Fibroblast of lung (primary cell): ENCODE results near the gene GLIS1. TPM values are rescaled to one million over a fixed set of nuclear protein-coding genes. Genes with fewer than 3 reads are reported as not detected.

ENCODE experiments used
- DNase-seq, 2 donors: peaks; one replicate each; pipeline versions ENCODE4 v3.0.0 to v3.0.0-alpha.2; 2010; ENCODE audit warnings: low read depth in 2 of 2
- H2AFZ ChIP-seq: 2 replicates; pipeline ENCODE4 v1.5.1; 2012; ENCODE audit warnings: low read length, control low read depth, inconsistent platforms
- H3K27ac ChIP-seq: 2 replicates; pipeline ENCODE4 v1.5.1; 2011; ENCODE audit warnings: low read length, control low read depth; ENCODE audit not compliant: insufficient read depth
- H3K27me3 ChIP-seq: 2 replicates; pipeline ENCODE4 v1.5.1; 2011; ENCODE audit warnings: mild to moderate bottlenecking, low read length; ENCODE audit not compliant: control insufficient read depth, insufficient read depth
- H3K36me3 ChIP-seq: 2 replicates; pipeline ENCODE4 v1.5.1; 2011; ENCODE audit warnings: low read length; ENCODE audit not compliant: control insufficient read depth, insufficient read depth
- H3K4me1 ChIP-seq: 2 replicates; pipeline ENCODE4 v1.5.1; 2011; ENCODE audit warnings: low read length; ENCODE audit not compliant: control insufficient read depth, insufficient read depth; ENCODE audit errors: extremely low read depth
- H3K4me2 ChIP-seq: 2 replicates; pipeline ENCODE4 v1.5.1; 2011; ENCODE audit warnings: low read length, control low read depth; ENCODE audit not compliant: insufficient read depth; ENCODE audit errors: extremely low read depth
- H3K4me3 ChIP-seq, 4 experiments: fragments of 200-600 bp in 1 of 4; sonication (generic) in 1 of 4; replicated peaks in 1 of 4; 2 replicates each; pipeline ENCODE4 v1.5.1; 2011 to 2016; ENCODE audit warnings: low read length in 4 of 4, low read depth in 3 of 4, mild to moderate bottlenecking in 3 of 4, control low read depth in 2 of 4, inconsistent platforms in 1 of 4, mixed read lengths in 1 of 4; ENCODE audit not compliant: insufficient read depth in 1 of 4; ENCODE audit errors: control extremely low read depth in 1 of 4
- H3K79me2 ChIP-seq: 2 replicates; pipeline ENCODE4 v1.5.1; 2012; ENCODE audit warnings: mild to moderate bottlenecking, low read length, inconsistent platforms; ENCODE audit not compliant: control insufficient read depth, insufficient read depth
- H3K9ac ChIP-seq: 2 replicates; pipeline ENCODE4 v1.5.1; 2011; ENCODE audit warnings: mild to moderate bottlenecking, low read length, control low read depth; ENCODE audit not compliant: insufficient read depth
- H3K9me3 ChIP-seq: 2 replicates; pipeline ENCODE4 v1.5.1; 2012; ENCODE audit warnings: low read depth, low read length; ENCODE audit not compliant: control insufficient read depth, insufficient read depth
- H4K20me1 ChIP-seq: 2 replicates; pipeline ENCODE4 v1.5.1; 2011; ENCODE audit warnings: low read length; ENCODE audit not compliant: control insufficient read depth, insufficient read depth; ENCODE audit errors: extremely low read depth
- EZH2 ChIP-seq: IDR thresholded peaks from 2 replicates; pipeline ENCODE4 v1.5.1; 2012; ENCODE audit warnings: low read length, control low read depth, mild to moderate bottlenecking; ENCODE audit errors: missing control alignments
- polyA plus RNA-seq, 2 donors: library from polyadenylated mRNA; depleted of rRNA in 1 of 2; stranded (reverse) in 1 of 2; unstranded in 1 of 2; fragments of >200 nt; gene quantifications; 2 replicates each; pipeline ENCODE4 v1.2.1, GENCODE V29; 2011 to 2012; ENCODE audit warnings: missing spikeins in 1 of 2
- total RNA-seq: library from RNA; depleted of rRNA; stranded (reverse); fragments of >200 nt; gene quantifications from 2 replicates; pipeline ENCODE4 v1.2.1, GENCODE V29; 2014
- TF ChIP-seq, protein P1 (sequence below), 2 donors: IDR thresholded peaks in 1 of 2; conservative IDR thresholded peaks in 1 of 2; 1 replicate in 1 of 2; 2 replicates in 1 of 2; pipeline ENCODE4 v1.5.1; 2011 to 2012; ENCODE audit warnings: low read length in 2 of 2, control low read depth in 1 of 2, inconsistent platforms in 1 of 2, low read depth in 1 of 2, mild to moderate bottlenecking in 1 of 2

GLIS1 gene
- total and polyA plus RNA-seq, 2 donors (not counting 1 experiment from before 2014, with no cell fraction given): under 0.01 to 0.05 TPM

GRCh38 chr1:53661496-53661895 lies 77.5 kb downstream of the GLIS1 start:
- no peak for TF ChIP-seq EZH2
- TF ChIP-seq, protein P1, sequence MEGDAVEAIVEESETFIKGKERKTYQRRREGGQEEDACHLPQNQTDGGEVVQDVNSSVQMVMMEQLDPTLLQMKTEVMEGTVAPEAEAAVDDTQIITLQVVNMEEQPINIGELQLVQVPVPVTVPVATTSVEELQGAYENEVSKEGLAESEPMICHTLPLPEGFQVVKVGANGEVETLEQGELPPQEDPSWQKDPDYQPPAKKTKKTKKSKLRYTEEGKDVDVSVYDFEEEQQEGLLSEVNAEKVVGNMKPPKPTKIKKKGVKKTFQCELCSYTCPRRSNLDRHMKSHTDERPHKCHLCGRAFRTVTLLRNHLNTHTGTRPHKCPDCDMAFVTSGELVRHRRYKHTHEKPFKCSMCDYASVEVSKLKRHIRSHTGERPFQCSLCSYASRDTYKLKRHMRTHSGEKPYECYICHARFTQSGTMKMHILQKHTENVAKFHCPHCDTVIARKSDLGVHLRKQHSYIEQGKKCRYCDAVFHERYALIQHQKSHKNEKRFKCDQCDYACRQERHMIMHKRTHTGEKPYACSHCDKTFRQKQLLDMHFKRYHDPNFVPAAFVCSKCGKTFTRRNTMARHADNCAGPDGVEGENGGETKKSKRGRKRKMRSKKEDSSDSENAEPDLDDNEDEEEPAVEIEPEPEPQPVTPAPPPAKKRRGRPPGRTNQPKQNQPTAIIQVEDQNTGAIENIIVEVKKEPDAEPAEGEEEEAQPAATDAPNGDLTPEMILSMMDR (conservative IDR thresholded peaks at IDR 0.05 in 1 of 2, IDR thresholded peaks at IDR 0.05 in 1 of 2; ENCODE audit: low read depth in 1 of 2, low read length in 2 of 2): no peak
- DNase-seq: no peak
- H4K20me1 ChIP-seq: no peaks in the 10 kb centered on the region

GRCh38 chr1:53660666-53661065 lies 78.3 kb downstream of the GLIS1 start:
- Histone ChIP-seq H3K79me2 (no peaks in the 10 kb centered on the region), H3K9ac (no peak overlapping the region), H3K27ac (no peak overlapping the region), H3K4me2 (no peak overlapping the region), H3K36me3 (no peaks in the 10 kb centered on the region), H2AFZ (no peak overlapping the region), H3K27me3 (peaks cover 10% of the 10 kb centered on the region), H4K20me1 (no peaks in the 10 kb centered on the region), H3K9me3 (no peaks in the 10 kb centered on the region), H3K4me1 (peaks cover 4% of the 10 kb centered on the region), H3K4me3 (no peak overlapping the region)
- DNase-seq: no peak
- TF ChIP-seq EZH2: no peak
- TF ChIP-seq, protein P1 (conservative IDR thresholded peaks at IDR 0.05 in 1 of 2, IDR thresholded peaks at IDR 0.05 in 1 of 2; ENCODE audit: low read depth in 1 of 2, low read length in 2 of 2): no peak

More at GRCh38 chr1:53661496-53661895, 77.5 kb downstream of the GLIS1 start:
- Histone ChIP-seq H3K9me3 (no peaks in the 10 kb centered on the region), H3K4me3 (no peak overlapping the region), H3K4me2 (no peak overlapping the region), H3K79me2 (no peaks in the 10 kb centered on the region), H3K27ac (no peak overlapping the region), H3K9ac (no peak overlapping the region), H2AFZ (no peak overlapping the region), H3K4me1 (no peaks in the 10 kb centered on the region), H3K27me3 (peaks cover 13% of the 10 kb centered on the region), H3K36me3 (no peaks in the 10 kb centered on the region)

DNA sequence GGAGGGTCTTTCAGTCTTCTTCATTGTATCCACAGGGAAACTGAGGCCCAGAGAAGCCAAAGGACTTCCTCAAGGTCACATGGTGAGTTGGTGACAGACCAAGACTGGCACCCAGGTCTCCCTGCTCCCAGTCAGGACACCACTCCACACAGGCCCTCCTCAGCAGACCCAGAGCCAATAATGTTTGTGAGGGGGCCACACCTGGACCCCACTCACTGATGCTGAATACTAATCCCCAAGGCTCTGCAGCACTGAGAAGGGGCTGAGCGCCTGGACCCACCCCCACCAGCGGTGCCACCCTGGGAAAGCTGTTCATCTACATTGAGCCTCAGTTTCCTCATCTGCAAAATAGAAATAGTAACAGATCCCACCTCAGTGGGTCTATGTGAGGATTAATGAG lies 79.5 kb downstream of the GLIS1 start:
- TF ChIP-seq EZH2: no peak
- TF ChIP-seq, protein P1 (conservative IDR thresholded peaks at IDR 0.05 in 1 of 2, IDR thresholded peaks at IDR 0.05 in 1 of 2; ENCODE audit: low read depth in 1 of 2, low read length in 2 of 2): no peak
- no peak overlapping the region for H3K9ac ChIP-seq
- no peaks in the 10 kb centered on the region for H3K36me3 ChIP-seq
- no peak overlapping the region for H2AFZ ChIP-seq
- no peaks in the 10 kb centered on the region for H4K20me1 ChIP-seq
- H3K27ac ChIP-seq: no peak overlapping the region
- peaks cover 4% of the 10 kb centered on the region for H3K4me1 ChIP-seq
- DNase-seq: no peak
- H3K79me2 ChIP-seq: no peaks in the 10 kb centered on the region
- peaks cover 10% of the 10 kb centered on the region for H3K27me3 ChIP-seq
- no peaks in the 10 kb centered on the region for H3K9me3 ChIP-seq
- H3K4me3 ChIP-seq: no peak overlapping the region
- no peak overlapping the region for H3K4me2 ChIP-seq
